ENCODE measurements around the gene TYROBP.
A peak's percentile ranks its signal among the peaks of the same experiment; 100 is the strongest.

The TYROBP gene

GRCh38 chr19:35856546-35857149 lies 51.4 kb downstream of the TYROBP start, which contains the start of gene KIRREL2:
Gene KIRREL2, plus strand, starts transcription at chr19:35856911. Its CDS starts 209 bp downstream, at chr19:35857120.
- no peak for TF ChIP-seq CTCF (IDR thresholded peaks at IDR 0.05; ENCODE audit: low read depth, low read length, missing control alignments)
- no peak within 1 kb of the TSS for H3K27ac ChIP-seq
- peaks cover 50% of the 10 kb centered on the region for H3K27me3 ChIP-seq (replicated peaks)
- DNase-seq = no peak
- in situ Hi-C loops (cut with HindIII; ENCODE audit: low pct_ligation_motif_present, low sequenced_read_pairs) = no loop called here
- H3K36me3 ChIP-seq (replicated peaks) = no peaks in the 10 kb centered on the region
- peak within 1 kb of the TSS; percentile 39 for H3K4me3 ChIP-seq (ENCODE audit: low read depth, low read length)

All from brain microvascular endothelial cell (primary cell).